Activated CD8-positive, alpha-beta memory T cell treated with anti-CD3 and anti-CD28 coated beads, Interleukin-2, amount 10 ng/mL, durations not matched to agents 7 days and 5 days (primary cell): ENCODE data around the gene WDFY4. TPM values are rescaled to one million over a fixed set of nuclear protein-coding genes. Genes with fewer than 3 reads are reported as not detected.
A peak's percentile ranks its signal among the peaks of the same experiment; 100 is the strongest.
"Not testable (repeated sequence)": the region's sequence is repeated elsewhere in the genome, so short reads cannot be mapped to it uniquely, and the experiment has no call there.

Experiments
- ATAC-seq: fragments of 150-1000 bp; cut with Tn5 transposase; one replicate; pipeline ENCODE4 v1.10.0; 2021; ENCODE audit warnings: moderate library complexity
- CTCF ChIA-PET: fragments of 350-600 bp; sonication (Branson Sonifier 250); formaldehyde crosslinking; loops from one replicate; lab custom pipeline; 2021; ENCODE audit warnings: antibody characterized with exemption; lab: Charles Lee
- DNase-seq: peaks from one replicate; pipeline ENCODE4 v3.0.0-alpha.2; 2020
- H3K27ac Mint-ChIP-seq: one replicate; pipeline ENCODE4 v1.8.0; 2021; ENCODE audit warnings: mild to moderate bottlenecking, mixed read lengths
- H3K27me3 Mint-ChIP-seq: one replicate; pipeline ENCODE4 v1.8.0; 2021; ENCODE audit warnings: mixed read lengths
- H3K36me3 Mint-ChIP-seq: one replicate; pipeline ENCODE4 v1.8.0; 2021; ENCODE audit warnings: mild to moderate bottlenecking, mixed read lengths
- H3K4me1 Mint-ChIP-seq: one replicate; pipeline ENCODE4 v1.8.0; 2021; ENCODE audit warnings: mixed read lengths
- H3K4me3 Mint-ChIP-seq: one replicate; pipeline ENCODE4 v1.8.0; 2021; ENCODE audit warnings: mild to moderate bottlenecking, moderate library complexity, mixed read lengths
- H3K9me3 Mint-ChIP-seq: one replicate; pipeline ENCODE4 v1.8.0; 2022; ENCODE audit warnings: low read depth, mixed read lengths
- total RNA-seq, 2 experiments: library from RNA; stranded (reverse); gene quantifications; one replicate each; pipeline ENCODE4 v1.2.3, GENCODE V29; 2021

The WDFY4 gene
- total RNA-seq, 2 experiments from 2014 or later = 0.06 TPM; not detected in 1

GRCh38 chr10:48647073-48647472, 37.6 kb upstream of the WDFY4 start:
- not testable (repeated sequence) for H3K4me1 Mint-ChIP-seq, ATAC-seq, H3K4me3 Mint-ChIP-seq, H3K27ac Mint-ChIP-seq, H3K9me3 Mint-ChIP-seq, H3K36me3 Mint-ChIP-seq, DNase-seq
- CTCF ChIA-PET = interaction anchor here (2.9 kb wide), 1 partner anchor 9 kb away, joined by 17 read pairs; no protein-coding TSS in a partner anchor
- H3K27me3 Mint-ChIP-seq = peaks cover 43% of the 10 kb centered on the region

- Mint-ChIP-seq H3K4me1 (peaks cover 11% of the 10 kb centered on the region), H3K36me3 (no peaks in the 10 kb centered on the region), H3K27ac (no peak overlapping the region), H3K27me3 (peaks cover 50% of the 10 kb centered on the region), H3K4me3 (no peak overlapping the region), H3K9me3 (no peaks in the 10 kb centered on the region)
- CTCF ChIA-PET = interaction anchor here (2.9 kb wide), 1 partner anchor 8 kb away, joined by 17 read pairs; no protein-coding TSS in a partner anchor
- ATAC-seq (no peak), DNase-seq (no peak)
Measured at GRCh38 chr10:48648172-48648942, 36.3 kb upstream of the WDFY4 start.

GRCh38 chr10:48649349-48649944, 35.2 kb upstream of the WDFY4 start:
- DNase-seq = no peak
- H3K9me3 Mint-ChIP-seq = no peaks in the 10 kb centered on the region
- peaks cover 54% of the 10 kb centered on the region for H3K27me3 Mint-ChIP-seq
- H3K4me1 Mint-ChIP-seq = peaks cover 11% of the 10 kb centered on the region
- H3K27ac Mint-ChIP-seq = no peak overlapping the region
- CTCF ChIA-PET = no interaction called here
- ATAC-seq = no peak
- no peak overlapping the region for H3K4me3 Mint-ChIP-seq
- H3K36me3 Mint-ChIP-seq = no peaks in the 10 kb centered on the region

GRCh38 chr10:48651293-48651692, 33.4 kb upstream of the WDFY4 start:
- DNase-seq (no peak), ATAC-seq (no peak)
- H3K27me3 Mint-ChIP-seq = peaks cover 44% of the 10 kb centered on the region
- no peaks in the 10 kb centered on the region for H3K9me3 Mint-ChIP-seq
- no peak overlapping the region for H3K4me3 Mint-ChIP-seq
- H3K36me3 Mint-ChIP-seq = no peaks in the 10 kb centered on the region
- no peak overlapping the region for H3K27ac Mint-ChIP-seq
- peaks cover 12% of the 10 kb centered on the region for H3K4me1 Mint-ChIP-seq
- CTCF ChIA-PET = no interaction called here

- Mint-ChIP-seq H3K4me3 (no peak overlapping the region), H3K27ac (no peak overlapping the region), H3K27me3 (peaks cover 41% of the 10 kb centered on the region), H3K36me3 (no peaks in the 10 kb centered on the region), H3K4me1 (peaks cover 16% of the 10 kb centered on the region), H3K9me3 (no peaks in the 10 kb centered on the region)
- CTCF ChIA-PET = no interaction called here
- ATAC-seq = no peak
- no peak for DNase-seq
Measured at GRCh38 chr10:48651839-48652238, 32.8 kb upstream of the WDFY4 start.

GRCh38 chr10:48652344-48652743, 32.3 kb upstream of the WDFY4 start:
- no peak overlapping the region for H3K27ac Mint-ChIP-seq

GRCh38 chr10:48653347-48653746, 31.3 kb upstream of the WDFY4 start:
- no peak for DNase-seq
- H3K4me1 Mint-ChIP-seq = peaks cover 12% of the 10 kb centered on the region
- no peaks in the 10 kb centered on the region for H3K36me3 Mint-ChIP-seq
- H3K27ac Mint-ChIP-seq = no peak overlapping the region
- no peak for ATAC-seq
- no peak overlapping the region for H3K4me3 Mint-ChIP-seq
- CTCF ChIA-PET = no interaction called here
- no peaks in the 10 kb centered on the region for H3K9me3 Mint-ChIP-seq
- H3K27me3 Mint-ChIP-seq = peaks cover 41% of the 10 kb centered on the region

More at GRCh38 chr10:48652344-48652743, 32.3 kb upstream of the WDFY4 start:
- Mint-ChIP-seq H3K4me3 (no peak overlapping the region), H3K36me3 (no peaks in the 10 kb centered on the region), H3K4me1 (peaks cover 16% of the 10 kb centered on the region), H3K27me3 (peaks cover 41% of the 10 kb centered on the region), H3K9me3 (no peaks in the 10 kb centered on the region)
- ATAC-seq (no peak), DNase-seq (no peak)
- CTCF ChIA-PET = no interaction called here

- DNase-seq (no peak), ATAC-seq (no peak)
- H3K9me3 Mint-ChIP-seq = no peaks in the 10 kb centered on the region
- no peak overlapping the region for H3K4me3 Mint-ChIP-seq
- H3K27me3 Mint-ChIP-seq = peaks cover 42% of the 10 kb centered on the region
- no peaks in the 10 kb centered on the region for H3K36me3 Mint-ChIP-seq
- CTCF ChIA-PET = interaction anchor here (1.1 to 5.4 kb wide), 2 partner anchors 104 to 290 kb away, joined by 3 to 87 read pairs; no protein-coding TSS in a partner anchor
- H3K4me1 Mint-ChIP-seq = peaks cover 12% of the 10 kb centered on the region
- no peak overlapping the region for H3K27ac Mint-ChIP-seq
Measured at GRCh38 chr10:48653944-48654698, 30.6 kb upstream of the WDFY4 start.

GRCh38 chr10:48655411-48656240, 29.0 kb upstream of the WDFY4 start:
- Mint-ChIP-seq H3K9me3 (no peaks in the 10 kb centered on the region), H3K27ac (no peak overlapping the region), H3K36me3 (no peaks in the 10 kb centered on the region), H3K4me1 (peaks cover 12% of the 10 kb centered on the region), H3K27me3 (peaks cover 34% of the 10 kb centered on the region), H3K4me3 (no peak overlapping the region)
- CTCF ChIA-PET = interaction anchor here (0.6 to 5.4 kb wide), 66 partner anchors 8 to 1152 kb away, joined by 3 to 87 read pairs (median 4); partner anchors contain the start of gene ARHGAP22
- DNase-seq (no peak), ATAC-seq (no peak)

GRCh38 chr10:48656241-48656913, 28.3 kb upstream of the WDFY4 start:
- Mint-ChIP-seq H3K9me3 (no peaks in the 10 kb centered on the region), H3K27me3 (peaks cover 35% of the 10 kb centered on the region), H3K4me1 (peaks cover 12% of the 10 kb centered on the region), H3K27ac (no peak overlapping the region), H3K36me3 (no peaks in the 10 kb centered on the region), H3K4me3 (peak overlapping the region; percentile 68)
- ATAC-seq = peak; percentile 98
- DNase-seq = peak; percentile 92
- CTCF ChIA-PET = interaction anchor here (0.6 to 5.4 kb wide), 78 partner anchors 8 to 1151 kb away, joined by 3 to 87 read pairs (median 4); partner anchors contain the start of genes ARHGAP22 and TMEM273

- CTCF ChIA-PET = interaction anchor here (0.6 to 5.4 kb wide), 64 partner anchors 8 to 889 kb away, joined by 3 to 87 read pairs (median 4); partner anchors contain the start of genes ARHGAP22 and TMEM273
Measured at GRCh38 chr10:48656914-48657305, 27.8 kb upstream of the WDFY4 start.

GRCh38 chr10:48657416-48657815, 27.3 kb upstream of the WDFY4 start:
- DNase-seq (no peak), ATAC-seq (no peak)
- Mint-ChIP-seq H3K9me3 (no peaks in the 10 kb centered on the region), H3K4me1 (peaks cover 5% of the 10 kb centered on the region), H3K36me3 (no peaks in the 10 kb centered on the region), H3K27me3 (peaks cover 32% of the 10 kb centered on the region), H3K4me3 (no peak overlapping the region), H3K27ac (no peak overlapping the region)
- CTCF ChIA-PET = interaction anchor here (1.0 to 5.4 kb wide), 26 partner anchors 10 to 883 kb away, joined by 3 to 87 read pairs (median 5); partner anchors contain the start of gene ARHGAP22

More at GRCh38 chr10:48656914-48657305, 27.8 kb upstream of the WDFY4 start:
- peaks cover 9% of the 10 kb centered on the region for H3K4me1 Mint-ChIP-seq
- peaks cover 34% of the 10 kb centered on the region for H3K27me3 Mint-ChIP-seq
- H3K36me3 Mint-ChIP-seq = no peaks in the 10 kb centered on the region
- H3K4me3 Mint-ChIP-seq = peak overlapping the region; percentile 68
- no peak overlapping the region for H3K27ac Mint-ChIP-seq
- H3K9me3 Mint-ChIP-seq = no peaks in the 10 kb centered on the region
- DNase-seq (no peak), ATAC-seq (no peak)
